Upper lobe of right lung (tissue), 1 donor: ENCODE measurements around the gene HRH3. TPM values are rescaled to one million over a fixed set of nuclear protein-coding genes. Genes with fewer than 3 reads are reported as not detected.

Source experiments
- ATAC-seq: fragments of 200-7000 bp; cut with Tn5 transposase; one replicate; pipeline ENCODE4 v1.9.1; 2020; ENCODE audit warnings: mild to moderate bottlenecking, moderate library complexity
- DNase-seq: peaks from one replicate; pipeline ENCODE4 v3.0.0-alpha.2; 2020
- H3K27ac ChIP-seq: fragments of 200-600 bp; one replicate; pipeline ENCODE4 v1.8.0; 2022
- H3K27me3 ChIP-seq: fragments of 200-600 bp; one replicate; pipeline ENCODE4 v1.8.0; 2022; ENCODE audit warnings: mild to moderate bottlenecking
- H3K36me3 ChIP-seq: fragments of 200-600 bp; one replicate; pipeline ENCODE4 v1.8.0; 2022
- H3K4me1 ChIP-seq: fragments of 200-600 bp; one replicate; pipeline ENCODE4 v1.8.0; 2022
- H3K4me3 ChIP-seq: fragments of 200-600 bp; one replicate; pipeline ENCODE4 v1.8.0; 2022; ENCODE audit warnings: mild to moderate bottlenecking
- H3K9me3 ChIP-seq: fragments of 200-600 bp; one replicate; pipeline ENCODE4 v1.8.0; 2022
- intact Hi-C: fragments of 100-400 bp; cut with DNase I; formaldehyde crosslinking; loops from one replicate; pipeline ENCODE4 v1.11.0; 2022
- total RNA-seq: library from RNA; stranded (reverse); fragmentation: NEBNext Ultra II Directional; extraction: Animal tissue kit (Norgen Biotek cat#: 25700); gene quantifications from one replicate; pipeline ENCODE4 v1.2.1, GENCODE V29; 2021
- TF ChIP-seq, protein P1 (sequence below): fragments of 200-600 bp; IDR thresholded peaks from one replicate; pipeline ENCODE4 v1.8.0; 2022; ENCODE audit warnings: antibody characterized with exemption
- donor health status: DM: no; HTN: yes; CAD: no; lungs with severe emphysema.

The HRH3 gene
- total RNA-seq, 1 donor from 2014 or later: not detected

GRCh38 chr20:62248890-62249560, 28.9 kb upstream of the HRH3 start:
- Histone ChIP-seq H3K27me3 (no peaks in the 10 kb centered on the region), H3K27ac (no peak overlapping the region), H3K4me1 (peaks cover 4% of the 10 kb centered on the region), H3K36me3 (no peaks in the 10 kb centered on the region), H3K9me3 (no peaks in the 10 kb centered on the region), H3K4me3 (no peak overlapping the region)
- intact Hi-C loops: no loop called here
- TF ChIP-seq, protein P1, sequence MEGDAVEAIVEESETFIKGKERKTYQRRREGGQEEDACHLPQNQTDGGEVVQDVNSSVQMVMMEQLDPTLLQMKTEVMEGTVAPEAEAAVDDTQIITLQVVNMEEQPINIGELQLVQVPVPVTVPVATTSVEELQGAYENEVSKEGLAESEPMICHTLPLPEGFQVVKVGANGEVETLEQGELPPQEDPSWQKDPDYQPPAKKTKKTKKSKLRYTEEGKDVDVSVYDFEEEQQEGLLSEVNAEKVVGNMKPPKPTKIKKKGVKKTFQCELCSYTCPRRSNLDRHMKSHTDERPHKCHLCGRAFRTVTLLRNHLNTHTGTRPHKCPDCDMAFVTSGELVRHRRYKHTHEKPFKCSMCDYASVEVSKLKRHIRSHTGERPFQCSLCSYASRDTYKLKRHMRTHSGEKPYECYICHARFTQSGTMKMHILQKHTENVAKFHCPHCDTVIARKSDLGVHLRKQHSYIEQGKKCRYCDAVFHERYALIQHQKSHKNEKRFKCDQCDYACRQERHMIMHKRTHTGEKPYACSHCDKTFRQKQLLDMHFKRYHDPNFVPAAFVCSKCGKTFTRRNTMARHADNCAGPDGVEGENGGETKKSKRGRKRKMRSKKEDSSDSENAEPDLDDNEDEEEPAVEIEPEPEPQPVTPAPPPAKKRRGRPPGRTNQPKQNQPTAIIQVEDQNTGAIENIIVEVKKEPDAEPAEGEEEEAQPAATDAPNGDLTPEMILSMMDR: no peak
- no peak for ATAC-seq
- DNase-seq: no peak

- no peaks in the 10 kb centered on the region for H3K27me3 ChIP-seq
- DNase-seq (no peak), ATAC-seq (peak; percentile 33)
- no peaks in the 10 kb centered on the region for H3K9me3 ChIP-seq
- TF ChIP-seq, protein P1: no peak
- no peak overlapping the region for H3K27ac ChIP-seq
- intact Hi-C loops: no loop called here
- no peak overlapping the region for H3K4me3 ChIP-seq
- peaks cover 6% of the 10 kb centered on the region for H3K36me3 ChIP-seq
- peaks cover 5% of the 10 kb centered on the region for H3K4me1 ChIP-seq
These were observed 27.0 kb upstream of the HRH3 start for GRCh38 chr20:62246872-62247652.

GRCh38 chr20:62246431-62246830, 26.4 kb upstream of the HRH3 start:
- no peaks in the 10 kb centered on the region for H3K9me3 ChIP-seq
- DNase-seq: no peak
- intact Hi-C loops: no loop called here
- H3K4me3 ChIP-seq: no peak overlapping the region
- H3K4me1 ChIP-seq: peaks cover 11% of the 10 kb centered on the region
- H3K27ac ChIP-seq: no peak overlapping the region
- TF ChIP-seq, protein P1: no peak
- no peak for ATAC-seq
- H3K36me3 ChIP-seq: peaks cover 8% of the 10 kb centered on the region
- no peaks in the 10 kb centered on the region for H3K27me3 ChIP-seq

GRCh38 chr20:62245911-62246280, 25.8 kb upstream of the HRH3 start:
- H3K36me3 ChIP-seq: peaks cover 8% of the 10 kb centered on the region
- H3K27ac ChIP-seq: no peak overlapping the region
- ATAC-seq (no peak), DNase-seq (no peak)
- TF ChIP-seq, protein P1: no peak
- H3K27me3 ChIP-seq: no peaks in the 10 kb centered on the region
- intact Hi-C loops: no loop called here
- no peaks in the 10 kb centered on the region for H3K9me3 ChIP-seq
- peaks cover 11% of the 10 kb centered on the region for H3K4me1 ChIP-seq
- H3K4me3 ChIP-seq: no peak overlapping the region

- Histone ChIP-seq H3K36me3 (peaks cover 8% of the 10 kb centered on the region), H3K4me3 (no peak overlapping the region), H3K27me3 (no peaks in the 10 kb centered on the region), H3K9me3 (no peaks in the 10 kb centered on the region), H3K27ac (no peak overlapping the region), H3K4me1 (peaks cover 19% of the 10 kb centered on the region)
- TF ChIP-seq, protein P1: no peak
- intact Hi-C loops: no loop called here
- peak; percentile 36 for ATAC-seq
- DNase-seq: no peak
These were observed 24.6 kb upstream of the HRH3 start for GRCh38 chr20:62244644-62245108.
